GM19351 (cell line): ENCODE results near the gene STYXL2.

Experiments
- ATAC-seq: cut with Tn5 transposase; IDR thresholded peaks from one replicate; pipeline ENCODE4 v1.9.1; 2021; ENCODE audit warnings: mild to moderate bottlenecking, moderate library complexity; ENCODE audit not compliant: unreplicated experiment

STYXL2 gene

DNA sequence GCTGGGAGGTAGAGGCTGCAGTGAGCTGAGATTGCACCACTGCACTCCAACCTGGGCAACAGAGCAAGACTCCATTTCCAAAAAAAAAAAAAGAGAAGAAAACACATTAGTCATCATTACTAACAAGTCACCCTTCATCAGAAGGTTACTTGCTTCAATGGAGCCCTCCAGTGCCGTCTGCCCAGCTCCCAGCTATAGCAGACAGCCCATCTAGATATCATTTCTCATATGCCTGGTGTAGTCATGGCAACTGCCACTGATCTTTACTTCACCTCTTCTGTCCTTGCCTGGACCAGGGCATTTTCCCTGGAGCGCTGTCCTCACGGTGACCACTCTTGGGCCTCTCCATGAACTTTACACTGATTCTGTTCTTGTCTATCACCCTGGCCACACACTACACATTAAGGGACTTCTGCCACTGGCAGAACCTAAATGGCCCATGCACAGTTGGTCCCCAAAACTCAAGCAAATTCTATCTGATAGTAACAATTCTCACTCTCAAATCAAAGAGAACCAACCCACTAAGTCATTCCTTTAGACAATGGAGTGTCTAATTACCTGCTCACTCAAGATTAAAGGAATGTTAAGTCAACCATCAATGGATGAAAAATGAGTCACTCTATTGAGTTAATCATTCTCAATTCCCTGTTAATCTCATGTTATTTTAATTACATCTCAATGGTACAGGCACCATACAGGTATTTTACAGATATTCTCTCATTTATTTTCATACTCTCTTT is 16.6 kb upstream of the STYXL2 start:
- no peak for ATAC-seq

DNA sequence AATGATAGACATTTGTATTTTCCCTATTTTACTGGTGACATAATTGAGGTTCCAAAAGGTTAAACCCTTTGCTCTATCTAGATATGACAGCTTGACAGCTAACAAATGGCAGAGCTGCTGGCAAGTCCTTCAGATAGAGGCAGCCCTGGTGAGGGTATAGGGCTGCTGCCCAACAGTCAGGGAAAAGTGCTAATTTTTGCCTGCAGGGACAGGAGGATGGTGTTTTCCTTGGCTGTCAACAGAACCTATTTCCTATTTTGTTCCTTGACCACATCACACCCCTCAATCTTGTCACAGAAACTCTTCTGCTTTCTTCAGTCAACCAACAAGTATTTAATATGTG is 16.0 kb upstream of the STYXL2 start:
- no peak for ATAC-seq

DNA sequence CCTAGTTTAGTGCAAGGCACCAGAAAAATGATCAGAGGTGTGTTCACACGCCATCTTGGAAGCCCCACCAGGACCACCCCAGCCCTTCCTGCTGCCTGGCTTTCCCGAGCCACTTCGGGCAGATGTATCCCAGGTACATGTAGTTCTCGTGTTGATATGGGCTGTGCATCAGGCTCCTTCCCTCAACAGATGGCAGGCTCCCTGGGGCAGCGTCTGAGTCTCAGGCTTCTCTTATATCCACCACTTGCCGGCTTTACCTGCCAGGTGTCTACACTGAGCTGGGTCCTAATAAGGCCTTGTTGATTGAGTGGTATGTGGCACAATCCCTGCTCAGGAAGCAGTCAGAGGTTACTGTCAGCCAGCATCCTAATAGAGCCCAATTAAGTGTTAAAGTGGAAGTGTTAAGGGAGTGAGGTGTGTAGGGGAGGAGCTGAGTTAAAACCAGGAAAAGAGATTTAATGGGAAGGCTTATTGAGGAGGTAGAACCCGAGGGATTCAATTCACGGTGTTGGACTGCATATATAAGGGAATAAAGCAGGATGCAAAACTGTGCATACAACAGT is 12.2 kb upstream of the STYXL2 start:
- ATAC-seq, result no peak

DNA sequence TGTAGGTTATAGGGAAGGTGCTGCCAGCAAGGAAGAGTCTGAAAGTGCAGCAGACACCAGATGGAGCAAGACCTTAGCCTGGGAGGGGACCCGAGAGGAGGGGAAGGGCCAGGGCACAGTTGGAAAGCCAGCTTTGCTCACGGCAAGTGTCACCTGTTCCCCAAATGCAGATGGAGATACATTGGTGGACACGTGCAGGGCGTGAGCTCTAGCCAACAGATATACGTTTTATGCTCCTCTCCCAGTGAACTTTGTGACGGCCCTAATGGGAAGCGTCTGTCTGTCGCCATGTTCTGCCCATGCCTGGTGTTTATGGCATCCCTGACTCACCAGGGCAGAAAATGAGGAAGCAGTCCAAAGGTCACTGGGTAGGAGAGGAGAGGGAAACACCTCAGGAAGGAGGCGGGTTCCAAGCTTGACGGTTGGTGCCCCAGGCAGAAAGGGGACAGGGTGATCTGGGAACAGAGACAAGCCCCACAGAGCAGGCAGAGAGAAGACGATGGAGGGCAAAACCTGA is 11.3 kb upstream of the STYXL2 start:
- no peak for ATAC-seq

DNA sequence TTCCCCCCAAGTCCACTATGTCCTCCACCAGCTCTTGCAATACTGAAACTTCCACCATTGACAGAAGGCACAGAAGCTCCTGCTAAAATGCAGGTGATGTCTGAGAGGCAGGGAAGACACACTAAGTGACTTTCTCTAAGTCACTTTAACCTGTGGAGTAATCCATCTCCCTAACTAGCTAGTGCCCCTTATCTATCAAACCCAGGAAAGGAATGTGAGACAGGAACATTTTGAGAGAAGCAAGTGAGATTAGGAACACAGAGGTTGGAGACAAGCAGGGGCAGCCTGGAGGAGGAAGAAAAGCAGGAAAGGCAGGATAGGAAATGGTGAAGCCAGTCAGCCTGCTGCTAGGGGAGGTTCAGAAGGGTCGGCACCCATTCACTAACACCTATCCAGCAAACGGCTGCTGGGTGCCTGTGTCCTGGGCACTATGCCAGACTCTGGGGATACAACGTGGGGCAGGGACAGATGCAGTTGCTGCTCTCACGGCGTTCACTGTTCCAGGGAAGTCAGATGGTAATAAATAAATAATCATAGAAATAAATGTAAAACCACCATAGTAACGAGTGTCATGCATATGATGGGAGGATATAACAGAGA is 10.7 kb upstream of the STYXL2 start:
- ATAC-seq, result no peak

DNA sequence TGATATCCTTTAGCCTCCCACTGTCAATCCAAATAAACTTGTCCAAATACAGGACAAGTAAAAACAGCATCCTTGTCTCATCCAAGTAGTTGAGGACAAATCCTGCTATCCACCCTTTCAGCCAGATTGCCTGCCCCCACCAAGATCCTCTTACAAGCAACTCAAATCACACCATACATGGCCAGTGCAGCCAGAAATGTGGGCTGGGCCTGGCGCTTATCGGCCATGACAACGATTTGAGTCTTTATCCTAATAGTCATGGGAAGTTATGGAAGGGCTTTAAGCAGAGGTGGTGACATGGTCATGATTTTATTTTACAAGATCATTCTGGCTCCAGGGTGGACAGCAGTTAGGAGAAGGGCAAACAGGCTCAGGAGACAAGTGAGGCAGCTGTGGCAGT is 10.0 kb upstream of the STYXL2 start:
- no peak for ATAC-seq

DNA sequence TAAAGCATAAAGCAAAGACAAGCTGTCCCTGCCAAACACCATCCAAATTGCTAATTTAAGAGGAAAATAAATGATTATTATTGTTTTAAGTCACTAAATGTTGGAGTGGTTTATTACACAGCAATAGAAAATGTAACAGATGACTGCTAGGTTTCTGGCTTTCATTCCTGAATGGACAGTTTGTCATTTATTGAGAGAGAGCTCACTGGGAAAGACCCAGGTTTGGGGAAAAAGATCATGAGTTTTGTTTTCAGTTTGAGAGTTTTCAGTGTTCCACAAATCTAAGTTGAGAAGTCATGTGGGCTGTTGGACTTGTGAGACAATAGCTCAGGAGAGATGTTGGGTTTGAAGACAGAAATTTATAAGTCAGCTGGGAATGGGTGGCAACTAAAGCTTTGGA is 9.1 kb upstream of the STYXL2 start:
- no peak for ATAC-seq

DNA sequence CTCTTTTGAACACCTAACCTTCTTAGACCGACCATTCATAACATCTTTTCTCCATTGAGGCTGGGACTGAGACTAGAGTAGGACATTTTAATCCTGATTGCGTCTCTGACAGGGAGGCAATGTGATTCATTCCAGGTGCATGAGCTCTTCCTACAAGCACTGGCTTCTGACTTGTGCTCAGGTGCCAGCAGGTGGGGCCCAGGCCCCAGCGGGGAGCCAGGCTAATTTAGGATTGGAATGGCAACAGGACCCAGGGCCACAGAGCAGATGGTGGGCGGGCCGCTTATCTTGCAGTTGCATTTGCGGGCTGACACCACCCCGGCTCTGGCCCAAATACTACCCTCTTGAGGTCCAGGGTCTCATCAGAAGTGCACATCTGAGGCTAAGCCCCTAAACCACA is 7.8 kb upstream of the STYXL2 start:
- ATAC-seq, result no peak

DNA sequence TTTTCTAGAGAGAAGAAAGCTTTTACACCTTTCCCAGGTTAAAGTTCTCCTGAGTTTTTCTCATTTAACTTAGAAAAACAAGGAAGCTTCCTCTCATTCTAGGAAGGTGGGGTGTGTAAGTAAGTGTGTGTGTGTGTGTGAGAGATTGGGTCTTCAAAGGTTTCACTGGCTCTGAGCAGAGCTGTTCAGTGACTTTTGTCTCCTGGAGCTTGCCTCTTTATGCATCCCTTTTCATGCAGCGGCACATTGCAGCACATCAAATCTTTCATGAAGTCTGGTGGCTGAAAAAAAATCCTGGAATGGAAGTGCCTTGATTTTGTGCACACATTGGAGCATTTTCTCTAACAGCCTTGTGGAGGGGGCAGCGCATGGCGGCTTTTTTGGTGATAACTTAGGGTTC is 7.1 kb upstream of the STYXL2 start:
- ATAC-seq, result no peak

DNA sequence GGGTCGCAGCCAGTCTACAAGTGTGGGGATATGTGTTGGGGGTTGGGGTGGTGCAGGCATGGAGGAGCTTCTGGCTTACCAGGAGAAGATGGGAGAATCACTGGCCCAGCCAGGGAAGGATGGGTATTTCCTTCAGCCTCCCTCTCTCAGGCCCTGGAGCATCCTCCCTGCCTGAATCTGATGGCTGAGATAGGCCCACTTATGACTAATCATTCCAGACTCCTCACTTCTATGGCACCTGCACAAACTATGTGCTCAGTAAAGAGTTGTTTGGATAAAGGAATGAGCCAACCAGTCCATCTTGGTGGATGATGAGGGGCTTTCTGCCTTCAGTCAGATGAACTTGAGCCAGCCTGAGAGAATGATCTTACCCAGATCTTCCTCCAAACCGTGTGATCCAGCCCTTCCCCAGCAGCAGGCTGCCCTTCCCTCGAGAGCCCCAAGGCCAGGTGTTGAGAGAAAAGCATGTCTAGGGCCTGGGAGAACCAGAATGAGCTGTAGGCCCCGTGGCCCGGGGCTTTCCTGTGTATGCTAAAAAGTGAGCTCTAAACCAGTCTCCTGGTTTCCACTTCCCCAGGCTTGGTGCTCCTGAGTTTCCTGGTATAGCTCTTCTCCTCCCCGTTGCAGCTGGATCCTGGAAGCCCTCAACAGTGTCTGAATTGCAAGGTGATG is 5.0 kb upstream of the STYXL2 start:
- ATAC-seq, result no peak

DNA sequence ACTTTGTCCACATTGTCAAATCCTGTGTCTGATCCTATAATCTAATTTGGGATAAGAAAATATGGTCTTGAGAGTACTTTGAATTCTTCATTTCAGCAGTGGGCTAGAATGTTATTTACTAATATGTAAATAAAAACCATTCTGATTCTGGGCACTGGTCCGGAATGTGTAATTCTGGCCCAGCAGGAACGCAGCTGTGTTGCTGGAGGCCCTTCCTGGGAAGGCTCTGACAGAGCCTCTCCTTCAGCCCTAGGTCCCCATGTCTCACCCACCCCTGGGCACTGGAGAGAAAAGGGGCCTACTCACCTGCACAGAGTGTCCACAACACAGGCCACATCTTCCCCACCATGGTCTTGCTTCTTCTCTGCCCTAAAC is 3.9 kb upstream of the STYXL2 start:
- no peak for ATAC-seq

DNA sequence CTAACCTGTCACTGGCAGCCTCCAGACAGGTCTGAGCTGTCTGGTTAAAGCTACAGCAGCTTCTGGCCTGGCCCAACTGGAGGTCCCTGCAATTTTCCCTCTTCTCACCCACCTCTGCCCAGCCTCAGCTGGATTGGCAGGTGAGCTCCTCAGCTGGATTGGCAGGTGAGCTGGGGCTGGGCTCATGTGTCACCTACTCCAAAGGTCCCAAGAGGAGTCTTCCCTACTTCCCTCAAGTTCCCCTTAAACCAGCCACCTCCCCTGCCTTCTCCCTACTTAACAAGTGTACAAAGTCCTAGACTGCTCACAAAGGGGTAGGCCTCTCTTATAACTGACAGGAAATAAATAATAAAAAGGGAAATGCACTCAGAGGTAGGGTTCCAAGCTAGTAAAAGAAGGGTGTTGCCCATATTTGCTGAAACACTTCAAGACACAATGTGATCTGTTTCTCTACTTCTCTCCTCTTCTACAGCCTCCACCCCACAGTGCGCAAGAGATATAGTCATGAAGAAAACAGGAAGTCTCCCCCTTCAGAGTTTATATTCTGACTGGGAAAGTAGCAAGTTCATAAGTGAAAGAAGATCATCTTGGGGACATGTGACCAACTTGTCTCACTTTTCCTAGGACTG is 3.4 kb upstream of the STYXL2 start, which contains the start of gene GPA33:
Gene GPA33 (minus strand): TSS at position 64 of the 629 bp plus-strand sequence. CDS start 90 bp downstream, outside the sequence.
- peak; percentile 86 for ATAC-seq

DNA sequence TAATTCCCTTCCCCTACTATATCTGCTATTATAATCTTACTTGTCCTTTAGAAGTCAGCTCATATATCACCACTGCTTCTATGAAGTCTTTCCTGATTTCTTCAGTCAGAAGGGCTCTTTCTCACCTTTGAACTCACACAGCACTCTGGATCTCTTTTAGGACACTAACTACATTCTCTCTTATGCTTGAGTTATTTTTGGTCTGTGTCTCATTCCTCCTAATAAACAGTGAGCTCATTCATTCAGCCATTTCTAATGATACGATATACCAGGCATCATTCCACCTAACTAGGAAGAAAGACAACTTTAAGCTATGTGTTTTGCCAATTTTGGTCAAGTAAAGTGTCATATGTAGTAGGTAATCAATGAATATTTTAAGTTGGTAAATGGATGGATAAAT is 1.2 kb upstream of the STYXL2 start:
- no peak for ATAC-seq

DNA sequence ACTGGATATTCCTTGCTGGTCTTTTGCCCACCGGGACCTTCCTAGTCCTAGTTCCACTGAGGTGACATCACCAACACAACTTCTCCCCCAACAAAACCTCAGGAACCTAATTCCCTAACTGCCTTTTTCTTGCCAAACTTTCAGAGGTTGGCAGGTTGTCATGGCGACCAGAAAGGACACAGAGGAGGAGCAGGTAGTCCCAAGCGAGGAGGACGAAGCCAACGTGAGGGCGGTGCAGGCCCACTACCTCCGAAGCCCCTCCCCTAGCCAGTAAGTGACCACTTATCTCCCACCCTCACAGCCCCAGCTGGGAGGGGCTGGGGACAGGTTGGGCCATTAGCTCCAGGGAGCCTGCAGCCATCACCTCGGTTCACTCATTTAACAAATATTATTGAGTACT is 815 bp downstream of the STYXL2 start:
- no peak for ATAC-seq

DNA sequence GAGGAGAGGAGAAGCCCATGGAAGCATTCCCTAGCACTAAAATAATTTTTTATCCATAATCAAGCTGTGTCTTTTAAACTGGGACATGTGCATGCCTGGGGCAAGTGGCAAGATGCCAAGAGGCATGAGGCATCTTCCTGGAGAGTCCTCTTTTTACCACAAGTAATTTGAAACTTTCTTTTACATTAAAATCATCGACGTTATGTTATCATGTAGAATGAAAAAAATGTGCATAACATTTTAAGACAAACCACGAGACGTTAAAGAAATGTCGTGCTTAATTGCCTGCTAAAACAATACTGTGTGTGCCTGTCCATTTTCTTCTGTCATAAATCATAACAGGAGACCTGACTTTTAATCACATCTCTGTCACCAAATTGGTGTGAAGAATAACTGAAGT is 1.5 kb downstream of the STYXL2 start:
- no peak for ATAC-seq

DNA sequence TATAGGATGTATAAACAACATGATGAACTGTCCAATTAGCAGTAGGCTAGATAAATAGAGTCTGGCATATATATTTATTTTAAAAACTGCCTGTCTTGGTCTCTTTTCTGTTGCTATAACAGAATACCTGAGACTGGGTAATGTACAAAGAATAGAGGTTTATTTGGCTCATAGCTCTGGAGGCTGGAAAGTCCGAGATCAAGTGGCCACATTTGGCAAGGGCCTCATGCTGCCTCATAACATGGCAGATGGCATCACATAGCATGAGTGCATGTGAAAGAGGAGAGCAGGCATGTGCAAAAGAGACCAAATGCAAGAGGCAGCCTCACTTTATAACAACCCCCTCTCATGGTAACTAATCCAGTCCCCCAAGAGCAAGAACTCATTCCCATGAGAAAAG is 6.0 kb downstream of the STYXL2 start:
- no peak for ATAC-seq

DNA sequence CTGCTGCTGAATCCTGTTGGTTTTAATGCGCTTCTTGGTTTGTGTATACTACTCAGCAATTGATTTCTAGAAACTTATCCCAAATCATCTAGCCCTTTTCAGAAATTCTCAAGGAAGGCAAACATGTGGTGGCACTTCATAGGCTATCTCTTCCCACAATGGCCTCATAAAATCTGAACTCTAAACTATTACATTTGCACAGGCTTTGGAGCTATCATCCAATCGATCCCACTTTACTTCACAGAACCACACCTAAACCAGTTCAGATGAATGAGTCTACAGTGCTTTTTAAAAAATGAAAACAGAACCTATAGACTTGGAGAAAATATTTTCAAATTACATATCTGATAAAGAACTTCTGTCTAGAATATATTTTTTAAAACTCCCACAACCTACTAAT is 6.9 kb downstream of the STYXL2 start:
- no peak for ATAC-seq

DNA sequence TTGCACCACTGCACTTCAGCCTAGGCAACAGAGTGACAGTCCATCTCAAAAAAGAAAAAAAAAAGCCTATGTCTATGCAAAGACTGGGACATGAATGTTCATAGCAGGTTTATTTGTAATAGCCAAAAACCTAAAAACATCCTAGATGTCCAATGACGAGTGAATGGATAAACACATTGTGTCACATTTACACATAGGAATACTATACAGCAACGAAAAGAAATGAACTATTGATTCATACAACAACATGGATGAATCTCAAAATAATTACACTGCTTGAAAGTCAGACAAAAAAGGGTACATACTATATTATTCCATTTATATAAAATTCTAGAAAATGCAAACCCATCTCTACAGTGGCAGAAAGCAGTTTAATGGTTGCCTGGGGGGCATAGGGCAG is 7.9 kb downstream of the STYXL2 start:
- ATAC-seq, result no peak

DNA sequence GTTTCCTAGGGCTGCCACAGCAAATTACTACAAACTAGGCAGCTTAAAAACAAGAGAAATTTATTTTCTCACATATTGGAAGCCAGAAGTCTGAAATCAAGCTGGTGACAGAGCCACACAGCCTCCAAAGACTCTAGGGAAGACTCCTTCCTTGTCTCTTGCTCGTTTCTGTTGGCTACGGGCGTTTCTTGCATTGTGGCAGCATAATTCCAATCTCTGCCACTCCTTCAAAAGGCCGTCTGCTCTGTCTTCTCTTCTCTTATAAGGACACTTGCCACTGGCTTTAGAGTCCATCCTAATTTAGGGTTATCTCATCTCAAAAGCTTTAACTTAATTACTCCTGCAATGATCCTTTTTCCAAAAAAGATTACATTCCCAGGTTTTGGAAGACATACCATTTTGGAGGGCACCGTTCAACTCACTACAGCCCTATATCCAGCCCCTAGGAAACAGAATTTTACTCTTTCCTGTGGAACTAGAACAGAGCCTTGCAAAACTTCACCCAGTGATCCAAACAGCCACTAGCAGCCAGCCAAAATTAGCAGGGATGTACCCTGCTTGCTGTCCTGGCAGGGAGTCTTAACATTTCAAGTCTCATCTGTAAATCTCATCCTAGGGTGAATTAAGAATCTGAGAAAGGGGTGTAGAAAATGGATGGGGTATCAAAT is 9.2 kb downstream of the STYXL2 start:
- no peak for ATAC-seq

DNA sequence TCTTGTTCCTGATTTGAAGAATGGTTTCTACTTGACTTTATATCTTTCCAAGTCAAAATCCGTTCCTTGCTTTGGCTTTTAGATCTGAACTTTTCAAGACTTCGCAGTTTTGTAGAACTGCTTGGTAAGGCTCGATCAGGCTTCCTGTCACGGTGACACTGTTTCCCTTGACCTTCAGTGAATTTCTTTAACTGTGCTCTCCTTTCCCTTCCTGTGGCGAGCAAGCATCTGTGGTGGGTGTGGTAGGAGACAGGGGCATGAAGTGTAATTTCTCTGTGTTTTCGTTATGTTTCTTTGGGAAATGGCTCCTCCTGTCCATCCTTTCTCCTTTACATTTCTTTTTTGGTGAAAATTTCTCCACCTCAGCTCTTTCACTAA is 10.4 kb downstream of the STYXL2 start:
- no peak for ATAC-seq
